ENCODE measurements around the gene HSF5.

DNA sequence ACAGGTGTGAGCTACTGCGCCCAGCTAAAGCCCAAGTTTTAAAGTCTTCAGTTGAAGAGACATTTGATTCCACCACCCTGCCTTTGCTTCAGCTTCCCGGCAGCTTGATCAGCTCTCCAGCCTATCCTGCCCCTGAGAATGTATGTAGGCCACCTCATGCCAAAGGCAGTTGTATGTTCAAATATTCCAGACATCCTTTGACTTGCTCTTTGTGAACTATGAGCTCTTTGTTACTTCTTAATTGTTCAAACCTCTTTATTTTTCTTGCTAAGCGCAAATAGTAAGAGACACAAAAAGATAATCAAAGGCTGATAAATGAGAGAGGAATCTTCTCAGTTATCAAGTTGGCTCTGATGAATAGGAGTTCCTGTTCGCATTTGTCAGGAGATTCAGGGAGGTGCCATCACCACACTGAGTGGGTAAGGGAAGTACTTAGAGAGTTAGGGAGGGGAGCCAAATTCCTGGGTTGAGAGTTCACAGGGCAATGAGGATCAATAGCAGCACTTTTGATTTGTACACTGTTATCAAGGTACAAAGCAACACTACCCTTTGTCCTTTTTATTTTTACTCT, 104.2 kb downstream of the HSF5 start:
- TF ChIP-seq, protein P1, sequence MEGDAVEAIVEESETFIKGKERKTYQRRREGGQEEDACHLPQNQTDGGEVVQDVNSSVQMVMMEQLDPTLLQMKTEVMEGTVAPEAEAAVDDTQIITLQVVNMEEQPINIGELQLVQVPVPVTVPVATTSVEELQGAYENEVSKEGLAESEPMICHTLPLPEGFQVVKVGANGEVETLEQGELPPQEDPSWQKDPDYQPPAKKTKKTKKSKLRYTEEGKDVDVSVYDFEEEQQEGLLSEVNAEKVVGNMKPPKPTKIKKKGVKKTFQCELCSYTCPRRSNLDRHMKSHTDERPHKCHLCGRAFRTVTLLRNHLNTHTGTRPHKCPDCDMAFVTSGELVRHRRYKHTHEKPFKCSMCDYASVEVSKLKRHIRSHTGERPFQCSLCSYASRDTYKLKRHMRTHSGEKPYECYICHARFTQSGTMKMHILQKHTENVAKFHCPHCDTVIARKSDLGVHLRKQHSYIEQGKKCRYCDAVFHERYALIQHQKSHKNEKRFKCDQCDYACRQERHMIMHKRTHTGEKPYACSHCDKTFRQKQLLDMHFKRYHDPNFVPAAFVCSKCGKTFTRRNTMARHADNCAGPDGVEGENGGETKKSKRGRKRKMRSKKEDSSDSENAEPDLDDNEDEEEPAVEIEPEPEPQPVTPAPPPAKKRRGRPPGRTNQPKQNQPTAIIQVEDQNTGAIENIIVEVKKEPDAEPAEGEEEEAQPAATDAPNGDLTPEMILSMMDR (IDR thresholded peaks at IDR 0.05): no peak
- TF ChIP-seq POLR2A (IDR thresholded peaks at IDR 0.05): no peak

All from Peyer's patch (tissue), 4 donors.